DMS53 treated with DMSO at 0.1 percent for 48 hours (cell line): Measurements from ENCODE around the gene DDC.

Source experiments
- DNase-seq: peaks from one replicate; lab custom pipeline; 2025; ENCODE audit not compliant: unreplicated experiment; lab: John Stamatoyannopoulos, UW

The DDC gene

GRCh38 chr7:50564640-50565558 is at the start of gene DDC:
TSS of gene DDC (minus strand) at chr7:50565405. CDS start at chr7:50544085, 21,320 bp downstream.
- DNase-seq, result peak; percentile 51

GRCh38 chr7:50613473-50613872 is 48.3 kb upstream of the DDC start:
- no peak for DNase-seq

- no peak for DNase-seq
These were observed 47.5 kb upstream of the DDC start for GRCh38 chr7:50612704-50613103.

GRCh38 chr7:50610521-50611277 is 45.5 kb upstream of the DDC start:
- no peak for DNase-seq

GRCh38 chr7:50608196-50608906 is 43.1 kb upstream of the DDC start:
- no peak for DNase-seq

GRCh38 chr7:50607524-50608125 is 42.4 kb upstream of the DDC start:
- DNase-seq, result no peak

- no peak for DNase-seq
These were observed 39.9 kb upstream of the DDC start for GRCh38 chr7:50605059-50605458.

GRCh38 chr7:50603287-50603686 is 38.1 kb upstream of the DDC start:
- no peak for DNase-seq

- no peak for DNase-seq
These were observed 34.2 kb upstream of the DDC start for GRCh38 chr7:50599385-50599784.

GRCh38 chr7:50598460-50599343 is 33.5 kb upstream of the DDC start:
- no peak for DNase-seq

GRCh38 chr7:50596484-50596883 is 31.3 kb upstream of the DDC start:
- DNase-seq, result no peak

GRCh38 chr7:50595491-50596102 is 30.4 kb upstream of the DDC start:
- peak; percentile 18 for DNase-seq

- DNase-seq, result no peak
These were observed 29.7 kb upstream of the DDC start for GRCh38 chr7:50594734-50595485.

- DNase-seq, result no peak
These were observed 28.9 kb upstream of the DDC start for GRCh38 chr7:50594136-50594535.

- DNase-seq, result peak; percentile 22
These were observed 27.7 kb upstream of the DDC start for GRCh38 chr7:50592940-50593339.

GRCh38 chr7:50591480-50592438 is 26.6 kb upstream of the DDC start:
- peak; percentile 85 for DNase-seq

GRCh38 chr7:50591098-50591479 is 25.9 kb upstream of the DDC start:
- DNase-seq, result no peak

- no peak for DNase-seq
These were observed 25.3 kb upstream of the DDC start for GRCh38 chr7:50590535-50590934.
